MG63 (cell line): ENCODE measurements around the gene CCL17. TPM values are rescaled to one million over a fixed set of nuclear protein-coding genes. Genes with fewer than 3 reads are reported as not detected.
"Not testable (repeated sequence)": the region's sequence is repeated elsewhere in the genome, so short reads cannot be mapped to it uniquely, and the experiment has no call there.

ENCODE experiments used
- DNase-seq: peaks from one replicate; pipeline ENCODE4 v3.0.0-alpha.2; 2020
- H3K27me3 ChIP-seq: fragments of 250-450 bp; sonication (Bioruptor Pico); 2 replicates; pipeline ENCODE4 v1.5.1; 2020; ENCODE audit warnings: mild to moderate bottlenecking, moderate library complexity
- H3K36me3 ChIP-seq: fragments of 250-450 bp; sonication (Bioruptor Pico); 2 replicates; pipeline ENCODE4 v1.5.1; 2020; ENCODE audit warnings: mild to moderate bottlenecking, moderate library complexity
- H3K4me3 ChIP-seq: fragments of 250-450 bp; sonication (Bioruptor Pico); 2 replicates; pipeline ENCODE4 v1.5.1; 2020; ENCODE audit warnings: mild to moderate bottlenecking, moderate library complexity
- H3K9me3 ChIP-seq: fragments of 250-450 bp; sonication (Bioruptor Pico); 2 replicates; pipeline ENCODE4 v1.5.1; 2020; ENCODE audit warnings: mild to moderate bottlenecking, moderate library complexity
- total RNA-seq: library from RNA; depleted of rRNA; stranded (reverse); fragments of >200 nt; shearing (Covaris generic); gene quantifications from 2 replicates; pipeline ENCODE4 v1.2.3, GENCODE V29; 2014; ENCODE audit warnings: low replicate concordance

The CCL17 gene
- total RNA-seq, 1 experiment from 2014 or later: not detected

DNA sequence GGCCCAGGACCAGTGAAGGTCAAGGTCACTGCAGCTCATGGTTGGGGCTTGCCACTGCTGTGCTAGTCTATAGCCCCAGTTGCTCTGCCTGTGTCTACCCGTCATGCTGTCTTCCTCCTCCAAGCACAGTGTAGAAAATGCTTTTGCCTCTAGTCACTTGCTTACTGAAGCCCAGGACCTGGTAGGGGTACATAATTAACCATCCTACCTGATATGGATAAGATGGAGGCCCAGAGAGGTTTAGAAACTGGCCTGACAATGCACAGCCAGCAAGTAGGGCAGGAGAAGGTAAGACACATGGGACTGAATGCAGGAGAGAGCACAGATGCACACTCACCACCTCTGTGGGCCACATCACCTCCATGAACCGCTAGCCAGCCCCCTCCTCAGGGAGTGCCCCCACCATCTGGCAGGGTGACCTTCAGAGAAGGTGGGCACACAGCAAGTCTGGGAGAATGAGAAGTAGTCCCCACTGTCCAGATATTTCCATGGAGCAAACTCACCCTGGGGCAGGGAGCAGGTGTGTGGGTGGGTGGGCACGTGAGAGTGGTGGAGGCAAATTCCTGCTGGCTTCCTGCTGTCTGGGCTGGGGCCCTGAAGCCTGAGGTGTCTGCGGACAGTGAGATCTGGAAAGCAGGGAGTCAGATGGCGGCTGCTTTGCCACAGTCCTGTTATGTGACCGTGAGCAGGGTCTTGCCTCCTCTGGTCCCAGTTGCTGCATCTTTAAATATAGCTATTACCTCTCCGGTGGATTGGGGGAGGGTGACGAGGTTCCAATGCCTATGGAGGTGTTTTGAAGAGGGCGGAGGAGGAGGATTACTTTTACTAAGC lies 31.2 kb upstream of the CCL17 start:
- DNase-seq: no peak
- Histone ChIP-seq H3K27me3 (peaks cover 13% of the 10 kb centered on the region; the same call in 1 of the 2 replicates), H3K4me3 (no peak overlapping the region), H3K9me3 (no peaks in the 10 kb centered on the region; the same call in 1 of the 2 replicates), H3K36me3 (no peaks in the 10 kb centered on the region)

DNA sequence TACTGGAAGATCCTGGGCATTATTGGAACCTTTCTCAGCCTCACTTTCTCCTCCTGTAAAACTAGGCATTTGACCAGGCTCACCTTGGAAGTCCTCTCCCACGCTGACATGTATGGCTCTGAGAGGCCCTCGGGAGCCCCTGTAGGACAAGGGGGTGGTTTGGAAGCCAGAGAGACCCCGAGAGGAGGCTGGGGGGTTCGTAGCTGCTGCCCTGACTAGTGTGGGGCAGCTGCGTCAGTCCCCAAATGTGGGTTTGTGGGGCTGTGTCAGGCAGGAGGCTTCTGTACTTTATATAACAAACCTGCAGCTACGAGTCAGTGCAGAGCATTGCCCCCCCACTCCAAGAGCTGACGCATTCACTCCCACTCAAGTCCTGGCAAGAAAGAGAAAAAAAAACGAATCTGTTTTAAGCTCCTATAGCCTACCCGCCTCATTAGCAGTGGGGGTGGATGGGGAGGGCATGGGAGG lies 30.5 kb upstream of the CCL17 start:
- H3K36me3 ChIP-seq: no peaks in the 10 kb centered on the region
- no peak overlapping the region for H3K4me3 ChIP-seq
- DNase-seq: no peak
- H3K9me3 ChIP-seq: no peaks in the 10 kb centered on the region; the same call in 1 of the 2 replicates
- H3K27me3 ChIP-seq: peaks cover 11% of the 10 kb centered on the region; the same call in 1 of the 2 replicates

DNA sequence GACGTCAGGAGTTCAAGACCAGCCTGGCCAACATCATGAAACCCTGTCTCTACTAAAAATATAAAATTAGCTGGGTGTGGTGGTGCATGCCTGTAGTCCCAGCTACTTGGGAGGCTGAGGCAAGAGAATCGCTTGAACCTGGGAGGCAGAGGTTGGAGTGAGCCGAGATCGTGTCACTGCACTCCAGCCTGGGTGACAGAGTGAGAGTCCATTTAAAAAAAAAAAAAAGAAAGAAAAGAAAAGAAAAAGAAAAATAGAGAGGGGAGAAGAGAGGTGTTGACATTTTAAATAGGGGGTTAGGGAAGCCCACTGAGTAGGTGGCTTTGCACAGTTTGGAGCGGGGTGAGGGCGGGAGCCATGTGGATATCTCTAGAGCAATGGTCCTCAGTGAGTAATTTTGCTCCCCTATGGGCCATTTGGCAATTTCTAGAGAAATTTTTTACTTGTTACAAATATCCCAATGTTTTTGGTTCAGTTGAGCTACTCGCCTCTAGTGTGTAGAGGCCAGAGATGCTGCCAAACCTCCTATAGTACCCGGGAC lies 29.6 kb upstream of the CCL17 start:
- not testable (repeated sequence) for H3K9me3 ChIP-seq, H3K27me3 ChIP-seq, H3K36me3 ChIP-seq, H3K4me3 ChIP-seq, DNase-seq

DNA sequence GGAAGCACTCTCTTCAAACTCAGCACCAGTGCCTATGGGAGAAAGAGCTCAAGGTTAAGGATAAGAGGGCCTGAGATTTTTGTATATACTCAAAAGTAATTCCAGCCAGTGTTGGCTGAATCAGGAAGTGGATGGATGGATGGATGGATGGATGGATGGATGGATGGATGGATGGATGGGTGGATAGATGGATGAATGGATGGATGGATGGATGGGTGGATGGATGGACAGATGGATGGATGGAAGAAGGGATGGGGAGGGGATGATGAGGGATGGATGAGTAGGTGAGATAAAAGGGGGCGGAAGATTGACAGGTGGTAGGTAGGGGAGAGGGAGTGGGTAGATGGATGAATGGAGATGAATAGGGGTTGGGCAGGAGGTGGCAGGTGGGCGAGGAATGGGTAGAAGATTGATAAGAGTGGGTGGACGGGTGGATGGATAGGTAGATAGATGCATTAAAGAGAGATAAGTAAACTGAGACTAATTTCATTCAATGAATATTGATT lies 28.2 kb upstream of the CCL17 start:
- no peaks in the 10 kb centered on the region for H3K36me3 ChIP-seq
- no peak overlapping the region for H3K4me3 ChIP-seq
- H3K9me3 ChIP-seq: no peaks in the 10 kb centered on the region
- peaks cover 10% of the 10 kb centered on the region; the same call in 1 of the 2 replicates for H3K27me3 ChIP-seq
- no peak for DNase-seq

DNA sequence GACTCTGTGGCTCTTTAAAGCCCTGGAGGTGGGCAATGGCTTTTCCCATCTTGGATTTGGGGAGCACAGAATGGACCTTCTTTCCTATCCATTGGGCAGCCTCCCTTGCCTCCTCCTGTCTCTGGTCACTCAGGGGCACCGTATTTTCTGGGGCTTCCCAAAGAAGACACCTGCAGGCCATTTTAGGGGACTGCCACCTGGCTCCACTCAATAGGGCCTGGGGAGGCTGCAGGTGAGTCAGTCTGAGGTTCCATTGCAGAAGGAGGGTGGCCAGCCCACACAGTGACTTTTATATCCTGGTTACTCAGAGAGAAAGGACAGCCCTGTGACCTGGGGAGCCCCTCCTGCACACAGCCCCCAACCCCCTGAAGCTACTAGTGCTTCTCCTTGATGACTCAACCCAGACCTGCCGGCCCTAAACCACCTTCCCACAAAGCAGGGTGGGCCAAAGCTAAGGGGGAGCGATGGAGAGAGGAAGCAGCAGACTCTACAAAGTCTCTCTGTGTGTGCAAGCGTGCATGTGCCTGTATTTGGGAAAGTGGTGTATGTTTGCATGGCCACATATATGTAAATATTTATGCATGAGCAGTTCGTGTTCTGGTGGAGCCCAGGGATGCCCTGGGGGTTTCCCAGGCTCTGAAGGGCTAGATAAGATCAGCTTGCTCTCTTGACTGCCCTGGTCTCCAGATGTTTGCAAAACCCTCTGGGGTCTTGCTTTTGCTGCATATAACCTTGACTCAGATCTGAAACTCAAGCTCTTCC lies 27.3 kb upstream of the CCL17 start:
- peaks cover 10% of the 10 kb centered on the region; the same call in 1 of the 2 replicates for H3K27me3 ChIP-seq
- no peak overlapping the region for H3K4me3 ChIP-seq
- no peaks in the 10 kb centered on the region for H3K9me3 ChIP-seq
- no peaks in the 10 kb centered on the region for H3K36me3 ChIP-seq
- no peak for DNase-seq

DNA sequence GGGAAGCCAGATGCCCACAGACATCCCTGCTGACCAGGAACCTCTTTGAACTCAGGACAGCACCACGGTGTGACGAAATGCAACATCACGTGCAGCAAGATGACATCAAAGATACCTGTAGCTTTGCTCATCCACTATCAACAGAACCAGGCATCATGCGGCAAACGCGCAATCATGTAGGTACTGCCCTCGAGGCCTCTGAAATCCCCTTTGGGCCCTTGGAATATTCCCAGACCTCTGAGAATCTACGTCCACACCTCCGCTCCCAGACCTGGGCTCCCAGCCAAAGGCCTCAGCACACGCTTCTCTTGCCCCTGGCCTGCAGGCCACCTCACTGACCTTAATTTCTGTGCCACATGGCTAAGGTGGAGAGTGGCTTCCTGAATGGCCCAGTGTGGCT lies 25.0 kb upstream of the CCL17 start:
- H3K9me3 ChIP-seq: no peaks in the 10 kb centered on the region
- H3K27me3 ChIP-seq: peaks cover 10% of the 10 kb centered on the region; the same call in 1 of the 2 replicates
- no peak for DNase-seq
- H3K36me3 ChIP-seq: no peaks in the 10 kb centered on the region
- no peak overlapping the region for H3K4me3 ChIP-seq

DNA sequence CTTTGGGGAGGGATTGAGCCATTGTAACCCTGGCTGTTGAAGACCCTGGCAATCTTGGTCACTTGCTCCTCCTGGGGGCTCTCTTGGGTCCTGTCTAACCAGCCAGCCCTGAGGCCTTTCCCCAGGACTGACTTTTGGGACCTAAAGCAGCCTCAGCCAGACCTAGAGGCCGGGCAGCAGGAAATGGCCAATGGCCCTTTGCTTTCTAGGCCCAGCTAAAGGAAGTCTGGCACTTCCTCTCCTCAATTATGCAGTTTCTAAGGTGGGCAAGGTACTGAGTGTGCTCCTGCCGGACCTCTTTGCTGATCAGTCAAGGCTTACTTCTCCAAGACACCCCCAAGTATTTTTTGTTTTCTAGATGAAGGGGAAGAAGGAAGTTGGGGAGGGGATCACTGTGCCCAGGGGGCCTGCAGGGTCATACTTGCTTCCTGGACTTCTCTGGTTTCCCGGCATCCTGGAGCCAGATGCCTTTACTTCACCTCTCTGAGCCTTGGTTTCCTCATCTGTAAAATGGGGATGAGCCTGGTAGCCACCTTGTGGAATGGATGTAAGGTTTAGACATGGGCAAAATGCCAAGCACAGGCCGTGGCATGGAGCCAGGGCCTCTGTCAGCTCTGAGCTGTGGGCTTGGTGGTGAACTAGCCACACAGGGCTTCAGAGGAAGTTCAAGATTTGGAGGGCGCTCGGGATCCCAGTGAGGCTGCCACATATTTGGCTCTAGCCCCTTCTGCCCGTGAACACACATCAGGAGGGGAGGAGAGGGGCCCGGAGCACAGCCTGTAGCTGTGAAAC lies 23.7 kb upstream of the CCL17 start:
- no peaks in the 10 kb centered on the region for H3K36me3 ChIP-seq
- H3K9me3 ChIP-seq: no peaks in the 10 kb centered on the region
- DNase-seq: peak; percentile 41
- H3K27me3 ChIP-seq: peaks cover 7% of the 10 kb centered on the region; the same call in 1 of the 2 replicates
- H3K4me3 ChIP-seq: no peak overlapping the region

DNA sequence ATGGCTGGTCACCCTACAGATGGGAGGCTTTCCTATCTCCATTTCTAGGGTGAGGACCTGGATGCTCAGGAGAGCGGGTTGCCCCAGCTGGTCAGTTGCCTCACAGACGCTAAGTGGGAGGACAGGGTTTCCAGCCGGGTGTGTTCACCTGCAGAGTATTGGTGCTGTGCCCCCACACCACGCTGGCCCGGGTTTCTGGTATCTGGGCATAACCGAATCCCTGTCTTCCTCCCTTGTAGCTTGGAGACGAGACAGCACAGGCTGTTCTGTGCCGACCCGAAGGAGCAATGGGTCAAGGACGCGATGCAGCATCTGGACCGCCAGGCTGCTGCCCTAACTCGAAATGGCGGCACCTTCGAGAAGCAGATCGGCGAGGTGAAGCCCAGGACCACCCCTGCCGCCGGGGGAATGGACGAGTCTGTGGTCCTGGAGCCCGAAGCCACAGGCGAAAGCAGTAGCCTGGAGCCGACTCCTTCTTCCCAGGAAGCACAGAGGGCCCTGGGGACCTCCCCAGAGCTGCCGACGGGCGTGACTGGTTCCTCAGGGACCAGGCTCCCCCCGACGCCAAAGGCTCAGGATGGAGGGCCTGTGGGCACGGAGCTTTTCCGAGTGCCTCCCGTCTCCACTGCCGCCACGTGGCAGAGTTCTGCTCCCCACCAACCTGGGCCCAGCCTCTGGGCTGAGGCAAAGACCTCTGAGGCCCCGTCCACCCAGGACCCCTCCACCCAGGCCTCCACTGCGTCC lies 22.6 kb upstream of the CCL17 start:
- Histone ChIP-seq H3K36me3 (no peaks in the 10 kb centered on the region), H3K4me3 (no peak overlapping the region), H3K9me3 (no peaks in the 10 kb centered on the region), H3K27me3 (peaks cover 2% of the 10 kb centered on the region; the same call in 1 of the 2 replicates)
- DNase-seq: no peak

DNA sequence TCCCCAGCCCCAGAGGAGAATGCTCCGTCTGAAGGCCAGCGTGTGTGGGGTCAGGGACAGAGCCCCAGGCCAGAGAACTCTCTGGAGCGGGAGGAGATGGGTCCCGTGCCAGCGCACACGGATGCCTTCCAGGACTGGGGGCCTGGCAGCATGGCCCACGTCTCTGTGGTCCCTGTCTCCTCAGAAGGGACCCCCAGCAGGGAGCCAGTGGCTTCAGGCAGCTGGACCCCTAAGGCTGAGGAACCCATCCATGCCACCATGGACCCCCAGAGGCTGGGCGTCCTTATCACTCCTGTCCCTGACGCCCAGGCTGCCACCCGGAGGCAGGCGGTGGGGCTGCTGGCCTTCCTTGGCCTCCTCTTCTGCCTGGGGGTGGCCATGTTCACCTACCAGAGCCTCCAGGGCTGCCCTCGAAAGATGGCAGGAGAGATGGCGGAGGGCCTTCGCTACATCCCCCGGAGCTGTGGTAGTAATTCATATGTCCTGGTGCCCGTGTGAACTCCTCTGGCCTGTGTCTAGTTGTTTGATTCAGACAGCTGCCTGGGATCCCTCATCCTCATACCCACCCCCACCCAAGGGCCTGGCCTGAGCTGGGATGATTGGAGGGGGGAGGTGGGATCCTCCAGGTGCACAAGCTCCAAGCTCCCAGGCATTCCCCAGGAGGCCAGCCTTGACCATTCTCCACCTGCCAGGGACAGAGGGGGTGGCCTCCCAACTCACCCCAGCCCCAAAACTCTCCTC lies 21.9 kb upstream of the CCL17 start:
- H3K36me3 ChIP-seq: no peaks in the 10 kb centered on the region
- no peaks in the 10 kb centered on the region for H3K9me3 ChIP-seq
- H3K27me3 ChIP-seq: peaks cover 3% of the 10 kb centered on the region; the same call in 1 of the 2 replicates
- no peak overlapping the region for H3K4me3 ChIP-seq
- DNase-seq: no peak

DNA sequence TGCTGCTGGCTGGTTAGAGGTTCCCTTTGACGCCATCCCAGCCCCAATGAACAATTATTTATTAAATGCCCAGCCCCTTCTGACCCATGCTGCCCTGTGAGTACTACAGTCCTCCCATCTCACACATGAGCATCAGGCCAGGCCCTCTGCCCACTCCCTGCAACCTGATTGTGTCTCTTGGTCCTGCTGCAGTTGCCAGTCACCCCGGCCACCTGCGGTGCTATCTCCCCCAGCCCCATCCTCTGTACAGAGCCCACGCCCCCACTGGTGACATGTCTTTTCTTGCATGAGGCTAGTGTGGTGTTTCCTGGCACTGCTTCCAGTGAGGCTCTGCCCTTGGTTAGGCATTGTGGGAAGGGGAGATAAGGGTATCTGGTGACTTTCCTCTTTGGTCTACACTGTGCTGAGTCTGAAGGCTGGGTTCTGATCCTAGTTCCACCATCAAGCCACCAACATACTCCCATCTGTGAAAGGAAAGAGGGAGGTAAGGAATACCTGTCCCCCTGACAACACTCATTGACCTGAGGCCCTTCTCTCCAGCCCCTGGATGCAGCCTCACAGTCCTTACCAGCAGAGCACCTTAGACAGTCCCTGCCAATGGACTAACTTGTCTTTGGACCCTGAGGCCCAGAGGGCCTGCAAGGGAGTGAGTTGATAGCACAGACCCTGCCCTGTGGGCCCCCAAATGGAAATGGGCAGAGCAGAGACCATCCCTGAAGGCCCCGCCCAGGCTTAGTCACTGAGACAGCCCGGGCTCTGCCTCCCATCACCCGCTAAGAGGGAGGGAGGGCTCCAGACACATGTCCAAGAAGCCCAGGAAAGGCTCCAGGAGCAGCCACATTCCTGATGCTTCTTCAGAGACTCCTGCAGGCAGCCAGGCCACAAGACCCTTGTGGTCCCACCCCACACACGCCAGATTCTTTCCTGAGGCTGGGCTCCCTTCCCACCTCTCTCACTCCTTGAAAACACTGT lies 21.0 kb upstream of the CCL17 start:
- Histone ChIP-seq H3K9me3 (no peaks in the 10 kb centered on the region), H3K36me3 (no peaks in the 10 kb centered on the region), H3K27me3 (peaks cover 3% of the 10 kb centered on the region; the same call in 1 of the 2 replicates), H3K4me3 (no peak overlapping the region)
- DNase-seq: peak; percentile 72

DNA sequence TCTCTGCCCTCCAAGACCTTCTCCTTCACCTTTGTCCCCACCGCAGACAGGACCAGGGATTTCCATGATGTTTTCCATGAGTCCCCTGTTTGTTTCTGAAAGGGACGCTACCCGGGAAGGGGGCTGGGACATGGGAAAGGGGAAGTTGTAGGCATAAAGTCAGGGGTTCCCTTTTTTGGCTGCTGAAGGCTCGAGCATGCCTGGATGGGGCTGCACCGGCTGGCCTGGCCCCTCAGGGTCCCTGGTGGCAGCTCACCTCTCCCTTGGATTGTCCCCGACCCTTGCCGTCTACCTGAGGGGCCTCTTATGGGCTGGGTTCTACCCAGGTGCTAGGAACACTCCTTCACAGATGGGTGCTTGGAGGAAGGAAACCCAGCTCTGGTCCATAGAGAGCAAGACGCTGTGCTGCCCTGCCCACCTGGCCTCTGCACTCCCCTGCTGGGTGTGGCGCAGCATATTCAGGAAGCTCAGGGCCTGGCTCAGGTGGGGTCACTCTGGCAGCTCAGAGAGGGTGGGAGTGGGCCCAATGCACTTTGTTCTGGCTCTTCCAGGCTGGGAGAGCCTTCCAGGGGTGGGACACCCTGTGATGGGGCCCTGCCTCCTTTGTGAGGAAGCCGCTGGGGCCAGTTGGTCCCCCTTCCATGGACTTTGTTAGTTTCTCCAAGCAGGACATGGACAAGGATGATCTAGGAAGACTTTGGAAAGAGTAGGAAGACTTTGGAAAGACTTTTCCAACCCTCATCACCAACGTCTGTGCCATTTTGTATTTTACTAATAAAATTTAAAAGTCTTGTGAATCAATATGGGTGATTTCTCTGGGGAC lies 20.1 kb upstream of the CCL17 start:
- DNase-seq: no peak
- Histone ChIP-seq H3K27me3 (peaks cover 10% of the 10 kb centered on the region), H3K9me3 (no peaks in the 10 kb centered on the region), H3K4me3 (no peak overlapping the region), H3K36me3 (no peaks in the 10 kb centered on the region)

DNA sequence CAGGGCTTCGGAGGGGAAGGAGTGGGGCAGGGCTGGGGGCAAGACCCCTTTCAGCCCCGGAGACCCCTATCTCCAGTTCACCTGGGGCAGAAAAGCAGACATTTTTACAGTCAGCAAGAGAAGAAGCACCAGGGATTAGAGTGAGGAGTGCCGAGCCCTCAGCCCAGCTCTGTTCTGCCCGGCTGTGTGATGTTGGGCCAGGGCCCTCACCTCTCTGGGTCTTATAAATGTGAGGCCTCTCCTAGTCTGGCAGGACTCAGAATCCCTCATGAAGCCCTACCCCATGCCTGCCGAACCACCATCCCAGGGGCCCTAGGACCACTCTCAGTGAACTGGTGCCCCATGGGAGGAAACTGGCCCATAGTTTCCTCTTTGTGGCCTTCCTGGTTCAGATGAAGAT lies 19.5 kb upstream of the CCL17 start:
- no peaks in the 10 kb centered on the region for H3K9me3 ChIP-seq
- no peaks in the 10 kb centered on the region for H3K36me3 ChIP-seq
- DNase-seq: no peak
- H3K27me3 ChIP-seq: peaks cover 16% of the 10 kb centered on the region
- H3K4me3 ChIP-seq: no peak overlapping the region

DNA sequence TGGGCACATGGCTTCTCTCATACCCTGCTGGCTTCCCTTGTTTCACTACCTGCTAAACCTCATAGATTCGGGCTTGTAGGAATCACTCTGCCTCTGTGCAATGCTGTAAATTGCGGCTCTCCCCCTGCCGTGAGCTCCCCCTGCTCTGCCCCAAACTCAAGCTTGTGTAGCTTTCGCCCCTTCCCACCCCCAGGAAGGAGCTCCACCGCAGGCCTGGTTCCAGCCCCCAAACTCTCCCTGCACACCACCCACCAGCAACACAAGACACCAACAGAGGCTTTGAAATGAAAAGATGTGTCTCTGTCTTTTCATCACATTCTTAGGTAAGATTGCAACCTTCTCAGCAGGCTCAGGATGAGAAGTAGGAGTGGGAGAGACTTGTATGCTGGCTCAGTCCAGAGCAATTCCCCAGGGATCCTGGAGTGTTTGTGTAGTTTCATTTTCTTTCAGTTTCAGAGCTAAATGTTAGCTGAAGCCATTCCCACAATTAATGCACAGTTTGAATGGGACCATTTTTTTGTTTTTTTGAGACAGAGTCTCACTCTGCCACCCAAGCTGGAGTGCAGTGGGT lies 18.1 kb upstream of the CCL17 start:
- Histone ChIP-seq H3K36me3 (no peaks in the 10 kb centered on the region), H3K4me3 (no peak overlapping the region), H3K9me3 (peaks cover 5% of the 10 kb centered on the region), H3K27me3 (peaks cover 27% of the 10 kb centered on the region)
- DNase-seq: peak; percentile 46
